GM23338 (cell line): ENCODE results near the gene DHRS12. TPM values are rescaled to one million over a fixed set of nuclear protein-coding genes. Genes with fewer than 3 reads are reported as not detected.

Source experiments
- ATAC-seq: fragments of 200-7000 bp; cut with Tn5 transposase; 3 replicates; pipeline ENCODE4 v1.9.1; 2020
- DNase-seq: peaks from one replicate; pipeline ENCODE4 v3.0.0-alpha.2; 2015; ENCODE audit warnings: low spot score
- H2AFZ ChIP-seq: fragments of 200-600 bp; sonication (generic); 2 replicates; pipeline ENCODE4 v1.8.0; 2016; ENCODE audit warnings: antibody characterized with exemption, mild to moderate bottlenecking, moderate library complexity
- H3F3A ChIP-seq: fragments of 200-600 bp; sonication (generic); replicated peaks from 2 replicates; pipeline ENCODE4 v1.8.0; 2017; ENCODE audit warnings: antibody characterized with exemption, mixed run types, low read depth
- H3K27ac ChIP-seq: fragments of 200-600 bp; sonication (generic); 2 replicates; pipeline ENCODE4 v1.6.1; 2016; ENCODE audit warnings: low read depth
- H3K27me3 ChIP-seq: fragments of 200-600 bp; sonication (generic); 2 replicates; pipeline ENCODE4 v1.8.0; 2016; ENCODE audit warnings: mild to moderate bottlenecking, mixed run types, moderate library complexity; ENCODE audit not compliant: insufficient read depth
- H3K36me3 ChIP-seq: fragments of 200-600 bp; sonication (generic); 2 replicates; pipeline ENCODE4 v1.8.0; 2016; ENCODE audit warnings: mild to moderate bottlenecking; ENCODE audit not compliant: insufficient read depth
- H3K4me1 ChIP-seq: fragments of 200-600 bp; sonication (generic); 2 replicates; pipeline ENCODE4 v1.8.0; 2016; ENCODE audit warnings: mild to moderate bottlenecking, moderate library complexity; ENCODE audit not compliant: insufficient read depth
- H3K4me2 ChIP-seq: fragments of 200-600 bp; sonication (generic); 2 replicates; pipeline ENCODE4 v1.7.1; 2017; ENCODE audit warnings: mixed run types
- H3K4me3 ChIP-seq: fragments of 200-600 bp; sonication (generic); 2 replicates; pipeline ENCODE4 v1.6.1; 2016; ENCODE audit warnings: mixed run types
- H3K79me2 ChIP-seq: fragments of 200-600 bp; sonication (generic); replicated peaks from 2 replicates; pipeline ENCODE4 v1.8.0; 2017; ENCODE audit warnings: mild to moderate bottlenecking; ENCODE audit not compliant: insufficient read depth
- H3K9me2 ChIP-seq: fragments of 200-600 bp; sonication (generic); 2 replicates; pipeline ENCODE4 v1.8.0; 2017; ENCODE audit not compliant: insufficient read depth
- H4K20me1 ChIP-seq: fragments of 200-600 bp; sonication (generic); replicated peaks from 2 replicates; pipeline ENCODE4 v1.8.0; 2017; ENCODE audit warnings: mild to moderate bottlenecking; ENCODE audit not compliant: insufficient read depth
- H3K27ac Mint-ChIP-seq: 2 replicates; pipeline ENCODE4 v1.8.0; 2020; ENCODE audit warnings: inconsistent platforms, mild to moderate bottlenecking, moderate library complexity, mixed read lengths
- H3K27me3 Mint-ChIP-seq: 3 replicates; pipeline ENCODE4 v1.8.0; 2022; ENCODE audit warnings: low read depth, mild to moderate bottlenecking, moderate library complexity, mixed read lengths, inconsistent platforms; ENCODE audit not compliant: insufficient read depth, poor library complexity
- H3K36me3 Mint-ChIP-seq: 3 replicates; pipeline ENCODE4 v1.8.0; 2021; ENCODE audit warnings: low read depth, mild to moderate bottlenecking, inconsistent platforms, moderate library complexity, mixed read lengths
- H3K4me1 Mint-ChIP-seq: 3 replicates; pipeline ENCODE4 v1.8.0; 2020; ENCODE audit warnings: mild to moderate bottlenecking, inconsistent platforms, mixed read lengths
- H3K4me3 Mint-ChIP-seq: 3 replicates; pipeline ENCODE4 v1.8.0; 2021; ENCODE audit warnings: moderate library complexity, mild to moderate bottlenecking, inconsistent platforms, mixed read lengths
- H3K9me3 Mint-ChIP-seq: 3 replicates; pipeline ENCODE4 v1.8.0; 2020; ENCODE audit warnings: moderate library complexity, mild to moderate bottlenecking, inconsistent platforms, mixed read lengths
- CREB1 ChIP-seq: fragments of 250-450 bp; sonication (Bioruptor Pico); IDR thresholded peaks from 2 replicates; pipeline ENCODE4 v1.5.0; 2020; ENCODE audit warnings: low read depth, mild to moderate bottlenecking, moderate library complexity
- ETS1 ChIP-seq: IDR thresholded peaks from 2 replicates; pipeline ENCODE4 v1.6.1; 2016; ENCODE audit warnings: antibody characterized with exemption
- EZH2 ChIP-seq: fragments of 200-600 bp; sonication (generic); IDR thresholded peaks from one replicate; pipeline ENCODE4 v1.8.0; 2017; ENCODE audit warnings: antibody characterized with exemption, mild to moderate bottlenecking, low read depth; ENCODE audit not compliant: unreplicated experiment
- EZH2phosphoT487 ChIP-seq: fragments of 200-600 bp; sonication (generic); IDR thresholded peaks from one replicate; pipeline ENCODE4 v1.8.1; 2018; ENCODE audit warnings: antibody characterized with exemption; ENCODE audit not compliant: unreplicated experiment
- JUNB ChIP-seq: IDR thresholded peaks from one replicate; pipeline ENCODE4 v1.6.1; 2016; ENCODE audit warnings: antibody characterized with exemption; ENCODE audit not compliant: unreplicated experiment
- NANOG ChIP-seq: IDR thresholded peaks from 2 replicates; pipeline ENCODE4 v1.6.1; 2016; ENCODE audit warnings: antibody characterized with exemption, borderline replicate concordance
- POLR2AphosphoS5 ChIP-seq: IDR thresholded peaks from 2 replicates; pipeline ENCODE4 v1.6.1; 2016; ENCODE audit warnings: antibody characterized with exemption, low read depth
- STAT1 ChIP-seq: IDR thresholded peaks from one replicate; pipeline ENCODE4 v1.6.1; 2016; ENCODE audit warnings: antibody characterized with exemption; ENCODE audit not compliant: unreplicated experiment
- ZNF114 ChIP-seq: fragments of 250-450 bp; sonication (Bioruptor Pico); IDR thresholded peaks from 2 replicates; pipeline ENCODE4 v1.5.0; 2020; ENCODE audit warnings: mild to moderate bottlenecking, moderate library complexity
- ZNF331 ChIP-seq: fragments of 250-450 bp; sonication (Bioruptor Pico); IDR thresholded peaks from 2 replicates; pipeline ENCODE4 v1.5.0; 2020; ENCODE audit warnings: low read depth, mild to moderate bottlenecking, moderate library complexity
- polyA plus RNA-seq: library from polyadenylated mRNA; unstranded; fragments of >200 nt; fragmentation: Nextera tagmentation; extraction: Ambion mirVana; gene quantifications from 2 replicates; pipeline ENCODE4 v1.2.1, GENCODE V29; 2016
- total RNA-seq: library from RNA; depleted of rRNA; stranded (reverse); fragments of >200 nt; shearing (Covaris generic); gene quantifications from 2 replicates; pipeline ENCODE4 v1.2.3, GENCODE V29; 2014
- TF ChIP-seq, protein P1 (sequence below): fragments of 250-450 bp; sonication (Bioruptor Pico); IDR thresholded peaks from 2 replicates; pipeline ENCODE4 v1.5.0; 2020; ENCODE audit warnings: mild to moderate bottlenecking, moderate library complexity
- TF ChIP-seq, protein P2 (sequence below): IDR thresholded peaks from one replicate; pipeline ENCODE4 v1.6.1; 2018; ENCODE audit warnings: antibody characterized with exemption; ENCODE audit not compliant: unreplicated experiment
- TF ChIP-seq, protein P3 (sequence below), 2 experiments: fragments of 200-600 bp in 1 of 2; sonication (generic) in 1 of 2; conservative IDR thresholded peaks; 2 replicates each; pipeline versions ENCODE4 v1.5.1 to v1.6.1; 2016 to 2017; ENCODE audit warnings: antibody characterized with exemption in 2 of 2, low read depth in 2 of 2, mild to moderate bottlenecking in 2 of 2, moderate library complexity in 1 of 2

Gene DHRS12
- total and polyA plus RNA-seq, 2 experiments from 2014 or later: 4.6 to 12.2 TPM

DNA sequence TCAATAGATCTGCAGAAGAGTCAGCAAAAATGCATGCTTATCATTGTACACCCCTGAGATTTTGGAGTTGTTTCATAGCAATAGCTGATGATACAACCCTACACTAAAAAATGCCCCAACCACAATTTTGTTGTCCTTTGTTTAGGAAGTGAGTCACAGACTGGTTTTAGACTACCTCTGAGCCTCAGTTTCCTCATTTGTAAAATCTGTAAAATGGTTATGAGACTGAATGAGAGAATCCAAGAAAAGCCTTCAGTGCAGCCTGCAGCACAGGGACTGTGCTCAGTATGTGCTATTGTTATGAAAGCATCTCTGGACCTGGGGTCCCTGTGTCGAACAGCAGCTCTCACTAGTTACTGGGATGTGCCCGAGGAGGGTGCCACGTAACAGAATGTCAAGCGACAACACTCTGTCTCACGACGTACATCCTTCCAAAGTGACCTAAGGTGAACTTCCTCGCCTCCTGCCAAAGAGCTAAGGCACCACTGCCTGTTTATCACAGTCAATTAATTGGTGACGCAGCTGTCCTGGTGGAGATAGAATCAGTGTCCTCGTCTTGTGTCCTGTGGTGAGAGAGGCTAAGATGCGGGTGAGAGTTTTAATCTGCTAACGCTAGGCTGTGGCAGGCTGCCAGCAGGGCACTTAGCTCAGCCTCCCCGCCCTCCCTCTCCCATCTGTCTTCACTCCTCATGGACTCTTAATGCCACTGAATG, 18.1 kb downstream of the DHRS12 start:
- H3K27ac ChIP-seq: no peak overlapping the region
- H3K4me1 ChIP-seq: no peaks in the 10 kb centered on the region
- H4K20me1 ChIP-seq: no peaks in the 10 kb centered on the region
- Mint-ChIP-seq H3K9me3 (no peaks in the 10 kb centered on the region), H3K27ac (no peak overlapping the region), H3K27me3 (peaks cover 13% of the 10 kb centered on the region), H3K4me1 (peaks cover 17% of the 10 kb centered on the region), H3K36me3 (no peaks in the 10 kb centered on the region), H3K4me3 (no peak overlapping the region)
- H3K4me2 ChIP-seq: no peak overlapping the region
- ATAC-seq: peak; percentile 17
- no peak overlapping the region for H3K4me3 ChIP-seq
- H3K27me3 ChIP-seq: no peaks in the 10 kb centered on the region
- TF ChIP-seq JUNB (no peak), ZNF114 (no peak), NANOG (no peak), CREB1 (CRISPR knock-in tag) (no peak), STAT1 (no peak), EZH2 (no peak), ZNF331 (no peak), ETS1 (no peak), EZH2phosphoT487 (no peak), POLR2AphosphoS5 (no peak)
- TF ChIP-seq, protein P1, sequence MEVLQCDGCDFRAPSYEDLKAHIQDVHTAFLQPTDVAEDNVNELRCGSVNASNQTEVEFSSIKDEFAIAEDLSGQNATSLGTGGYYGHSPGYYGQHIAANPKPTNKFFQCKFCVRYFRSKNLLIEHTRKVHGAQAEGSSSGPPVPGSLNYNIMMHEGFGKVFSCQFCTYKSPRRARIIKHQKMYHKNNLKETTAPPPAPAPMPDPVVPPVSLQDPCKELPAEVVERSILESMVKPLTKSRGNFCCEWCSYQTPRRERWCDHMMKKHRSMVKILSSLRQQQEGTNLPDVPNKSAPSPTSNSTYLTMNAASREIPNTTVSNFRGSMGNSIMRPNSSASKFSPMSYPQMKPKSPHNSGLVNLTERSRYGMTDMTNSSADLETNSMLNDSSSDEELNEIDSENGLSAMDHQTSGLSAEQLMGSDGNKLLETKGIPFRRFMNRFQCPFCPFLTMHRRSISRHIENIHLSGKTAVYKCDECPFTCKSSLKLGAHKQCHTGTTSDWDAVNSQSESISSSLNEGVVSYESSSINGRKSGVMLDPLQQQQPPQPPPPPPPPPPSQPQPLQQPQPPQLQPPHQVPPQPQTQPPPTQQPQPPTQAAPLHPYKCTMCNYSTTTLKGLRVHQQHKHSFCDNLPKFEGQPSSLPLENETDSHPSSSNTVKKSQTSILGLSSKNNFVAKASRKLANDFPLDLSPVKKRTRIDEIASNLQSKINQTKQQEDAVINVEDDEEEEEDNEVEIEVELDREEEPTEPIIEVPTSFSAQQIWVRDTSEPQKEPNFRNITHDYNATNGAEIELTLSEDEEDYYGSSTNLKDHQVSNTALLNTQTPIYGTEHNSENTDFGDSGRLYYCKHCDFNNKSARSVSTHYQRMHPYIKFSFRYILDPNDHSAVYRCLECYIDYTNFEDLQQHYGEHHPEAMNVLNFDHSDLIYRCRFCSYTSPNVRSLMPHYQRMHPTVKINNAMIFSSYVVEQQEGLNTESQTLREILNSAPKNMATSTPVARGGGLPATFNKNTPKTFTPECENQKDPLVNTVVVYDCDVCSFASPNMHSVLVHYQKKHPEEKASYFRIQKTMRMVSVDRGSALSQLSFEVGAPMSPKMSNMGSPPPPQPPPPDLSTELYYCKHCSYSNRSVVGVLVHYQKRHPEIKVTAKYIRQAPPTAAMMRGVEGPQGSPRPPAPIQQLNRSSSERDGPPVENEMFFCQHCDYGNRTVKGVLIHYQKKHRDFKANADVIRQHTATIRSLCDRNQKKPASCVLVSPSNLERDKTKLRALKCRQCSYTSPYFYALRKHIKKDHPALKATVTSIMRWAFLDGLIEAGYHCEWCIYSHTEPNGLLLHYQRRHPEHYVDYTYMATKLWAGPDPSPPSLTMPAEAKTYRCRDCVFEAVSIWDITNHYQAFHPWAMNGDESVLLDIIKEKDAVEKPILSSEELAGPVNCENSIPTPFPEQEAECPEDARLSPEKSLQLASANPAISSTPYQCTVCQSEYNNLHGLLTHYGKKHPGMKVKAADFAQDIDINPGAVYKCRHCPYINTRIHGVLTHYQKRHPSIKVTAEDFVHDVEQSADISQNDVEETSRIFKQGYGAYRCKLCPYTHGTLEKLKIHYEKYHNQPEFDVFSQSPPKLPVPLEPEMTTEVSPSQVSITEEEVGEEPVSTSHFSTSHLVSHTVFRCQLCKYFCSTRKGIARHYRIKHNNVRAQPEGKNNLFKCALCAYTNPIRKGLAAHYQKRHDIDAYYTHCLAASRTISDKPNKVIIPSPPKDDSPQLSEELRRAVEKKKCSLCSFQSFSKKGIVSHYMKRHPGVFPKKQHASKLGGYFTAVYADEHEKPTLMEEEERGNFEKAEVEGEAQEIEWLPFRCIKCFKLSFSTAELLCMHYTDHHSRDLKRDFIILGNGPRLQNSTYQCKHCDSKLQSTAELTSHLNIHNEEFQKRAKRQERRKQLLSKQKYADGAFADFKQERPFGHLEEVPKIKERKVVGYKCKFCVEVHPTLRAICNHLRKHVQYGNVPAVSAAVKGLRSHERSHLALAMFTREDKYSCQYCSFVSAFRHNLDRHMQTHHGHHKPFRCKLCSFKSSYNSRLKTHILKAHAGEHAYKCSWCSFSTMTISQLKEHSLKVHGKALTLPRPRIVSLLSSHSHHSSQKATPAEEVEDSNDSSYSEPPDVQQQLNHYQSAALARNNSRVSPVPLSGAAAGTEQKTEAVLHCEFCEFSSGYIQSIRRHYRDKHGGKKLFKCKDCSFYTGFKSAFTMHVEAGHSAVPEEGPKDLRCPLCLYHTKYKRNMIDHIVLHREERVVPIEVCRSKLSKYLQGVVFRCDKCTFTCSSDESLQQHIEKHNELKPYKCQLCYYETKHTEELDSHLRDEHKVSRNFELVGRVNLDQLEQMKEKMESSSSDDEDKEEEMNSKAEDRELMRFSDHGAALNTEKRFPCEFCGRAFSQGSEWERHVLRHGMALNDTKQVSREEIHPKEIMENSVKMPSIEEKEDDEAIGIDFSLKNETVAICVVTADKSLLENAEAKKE: no peak
- TF ChIP-seq, protein P2, sequence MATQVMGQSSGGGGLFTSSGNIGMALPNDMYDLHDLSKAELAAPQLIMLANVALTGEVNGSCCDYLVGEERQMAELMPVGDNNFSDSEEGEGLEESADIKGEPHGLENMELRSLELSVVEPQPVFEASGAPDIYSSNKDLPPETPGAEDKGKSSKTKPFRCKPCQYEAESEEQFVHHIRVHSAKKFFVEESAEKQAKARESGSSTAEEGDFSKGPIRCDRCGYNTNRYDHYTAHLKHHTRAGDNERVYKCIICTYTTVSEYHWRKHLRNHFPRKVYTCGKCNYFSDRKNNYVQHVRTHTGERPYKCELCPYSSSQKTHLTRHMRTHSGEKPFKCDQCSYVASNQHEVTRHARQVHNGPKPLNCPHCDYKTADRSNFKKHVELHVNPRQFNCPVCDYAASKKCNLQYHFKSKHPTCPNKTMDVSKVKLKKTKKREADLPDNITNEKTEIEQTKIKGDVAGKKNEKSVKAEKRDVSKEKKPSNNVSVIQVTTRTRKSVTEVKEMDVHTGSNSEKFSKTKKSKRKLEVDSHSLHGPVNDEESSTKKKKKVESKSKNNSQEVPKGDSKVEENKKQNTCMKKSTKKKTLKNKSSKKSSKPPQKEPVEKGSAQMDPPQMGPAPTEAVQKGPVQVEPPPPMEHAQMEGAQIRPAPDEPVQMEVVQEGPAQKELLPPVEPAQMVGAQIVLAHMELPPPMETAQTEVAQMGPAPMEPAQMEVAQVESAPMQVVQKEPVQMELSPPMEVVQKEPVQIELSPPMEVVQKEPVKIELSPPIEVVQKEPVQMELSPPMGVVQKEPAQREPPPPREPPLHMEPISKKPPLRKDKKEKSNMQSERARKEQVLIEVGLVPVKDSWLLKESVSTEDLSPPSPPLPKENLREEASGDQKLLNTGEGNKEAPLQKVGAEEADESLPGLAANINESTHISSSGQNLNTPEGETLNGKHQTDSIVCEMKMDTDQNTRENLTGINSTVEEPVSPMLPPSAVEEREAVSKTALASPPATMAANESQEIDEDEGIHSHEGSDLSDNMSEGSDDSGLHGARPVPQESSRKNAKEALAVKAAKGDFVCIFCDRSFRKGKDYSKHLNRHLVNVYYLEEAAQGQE: no peak
- TF ChIP-seq, protein P3, sequence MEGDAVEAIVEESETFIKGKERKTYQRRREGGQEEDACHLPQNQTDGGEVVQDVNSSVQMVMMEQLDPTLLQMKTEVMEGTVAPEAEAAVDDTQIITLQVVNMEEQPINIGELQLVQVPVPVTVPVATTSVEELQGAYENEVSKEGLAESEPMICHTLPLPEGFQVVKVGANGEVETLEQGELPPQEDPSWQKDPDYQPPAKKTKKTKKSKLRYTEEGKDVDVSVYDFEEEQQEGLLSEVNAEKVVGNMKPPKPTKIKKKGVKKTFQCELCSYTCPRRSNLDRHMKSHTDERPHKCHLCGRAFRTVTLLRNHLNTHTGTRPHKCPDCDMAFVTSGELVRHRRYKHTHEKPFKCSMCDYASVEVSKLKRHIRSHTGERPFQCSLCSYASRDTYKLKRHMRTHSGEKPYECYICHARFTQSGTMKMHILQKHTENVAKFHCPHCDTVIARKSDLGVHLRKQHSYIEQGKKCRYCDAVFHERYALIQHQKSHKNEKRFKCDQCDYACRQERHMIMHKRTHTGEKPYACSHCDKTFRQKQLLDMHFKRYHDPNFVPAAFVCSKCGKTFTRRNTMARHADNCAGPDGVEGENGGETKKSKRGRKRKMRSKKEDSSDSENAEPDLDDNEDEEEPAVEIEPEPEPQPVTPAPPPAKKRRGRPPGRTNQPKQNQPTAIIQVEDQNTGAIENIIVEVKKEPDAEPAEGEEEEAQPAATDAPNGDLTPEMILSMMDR (conservative IDR thresholded peaks at IDR 0.05; ENCODE audit: low read depth in 2 of 2): no peak
- no peaks in the 10 kb centered on the region for H3K79me2 ChIP-seq
- no peak for DNase-seq
- H2AFZ ChIP-seq: no peak overlapping the region
- H3K9me2 ChIP-seq: no peaks in the 10 kb centered on the region
- H3K36me3 ChIP-seq: no peaks in the 10 kb centered on the region
- no peaks in the 10 kb centered on the region for H3F3A ChIP-seq
